Cardiac muscle cell (in vitro differentiated cells and primary cell): Measurements from ENCODE around the gene SUCLG2. TPM values are rescaled to one million over a fixed set of nuclear protein-coding genes. Genes with fewer than 3 reads are reported as not detected.

Experiments
- DNase-seq, 2 donors: peaks; one replicate each; pipeline versions ENCODE4 v3.0.0 to v3.0.0-alpha.2; 2010 to 2017; ENCODE audit warnings: low read depth in 1 of 2, low spot score in 1 of 2
- H3K27ac ChIP-seq: fragments of 200-600 bp; sonication (generic); 2 replicates; pipeline ENCODE4 v1.5.1; 2016
- H3K27me3 ChIP-seq: fragments of 200-600 bp; sonication (generic); 2 replicates; pipeline ENCODE4 v1.6.0; 2016; ENCODE audit warnings: control low read depth
- H3K36me3 ChIP-seq: fragments of 200-600 bp; sonication (generic); 2 replicates; pipeline ENCODE4 v1.5.1; 2016; ENCODE audit warnings: control low read depth
- H3K4me1 ChIP-seq: fragments of 200-600 bp; sonication (generic); 2 replicates; pipeline ENCODE4 v1.8.1; 2017; ENCODE audit warnings: low read depth, mild to moderate bottlenecking, mixed run types
- H3K4me3 ChIP-seq: fragments of 200-600 bp; sonication (generic); 2 replicates; pipeline ENCODE4 v1.5.1; 2016; ENCODE audit warnings: mild to moderate bottlenecking
- H3K9me3 ChIP-seq: fragments of 200-600 bp; sonication (generic); 2 replicates; pipeline ENCODE4 v1.5.1; 2017; ENCODE audit warnings: low read depth, mild to moderate bottlenecking, control low read depth
- CTCF ChIP-seq: IDR thresholded peaks from 2 replicates; pipeline ENCODE4 v1.5.1; 2012; ENCODE audit warnings: low read depth, mild to moderate bottlenecking, low read length
- polyA plus RNA-seq: library from polyadenylated mRNA; unstranded; fragments of >200 nt; fragmentation: Nextera tagmentation; extraction: Ambion mirVana; gene quantifications from 2 replicates; pipeline ENCODE4 v1.2.1, GENCODE V29; 2016
- total RNA-seq: library from RNA; depleted of rRNA; stranded (reverse); fragments of >200 nt; gene quantifications from 2 replicates; pipeline ENCODE4 v1.2.3, GENCODE V29; 2016

Gene SUCLG2
- total and polyA plus RNA-seq, 2 experiments from 2014 or later, result 38.4 to 39.0 TPM

- no peak for DNase-seq
- Histone ChIP-seq H3K9me3 (no peaks in the 10 kb centered on the region), H3K36me3 (no peaks in the 10 kb centered on the region), H3K27ac (no peak overlapping the region), H3K27me3 (no peaks in the 10 kb centered on the region), H3K4me1 (no peaks in the 10 kb centered on the region), H3K4me3 (no peak overlapping the region)
- no peak for TF ChIP-seq CTCF
Measured at GRCh38 chr3:67644827-67645226, 9.6 kb downstream of the SUCLG2 start.

GRCh38 chr3:67642734-67643133, 11.7 kb downstream of the SUCLG2 start:
- Histone ChIP-seq H3K27me3 (no peaks in the 10 kb centered on the region), H3K36me3 (no peaks in the 10 kb centered on the region), H3K4me3 (no peak overlapping the region), H3K4me1 (no peaks in the 10 kb centered on the region), H3K27ac (no peak overlapping the region), H3K9me3 (no peaks in the 10 kb centered on the region)
- no peak for DNase-seq
- TF ChIP-seq CTCF, result no peak

- H3K27me3 ChIP-seq, result no peaks in the 10 kb centered on the region
- no peak overlapping the region for H3K4me3 ChIP-seq
- H3K4me1 ChIP-seq, result no peaks in the 10 kb centered on the region
- no peak for DNase-seq
- no peak for TF ChIP-seq CTCF
- H3K9me3 ChIP-seq, result no peaks in the 10 kb centered on the region
- no peaks in the 10 kb centered on the region for H3K36me3 ChIP-seq
- H3K27ac ChIP-seq, result no peak overlapping the region
Measured at GRCh38 chr3:67642190-67642589, 12.2 kb downstream of the SUCLG2 start.

- Histone ChIP-seq H3K9me3 (no peaks in the 10 kb centered on the region), H3K27ac (no peak overlapping the region), H3K36me3 (no peaks in the 10 kb centered on the region), H3K4me3 (no peak overlapping the region), H3K27me3 (no peaks in the 10 kb centered on the region), H3K4me1 (no peaks in the 10 kb centered on the region)
- no peak for DNase-seq
- no peak for TF ChIP-seq CTCF
Measured at GRCh38 chr3:67641451-67641850, 13.0 kb downstream of the SUCLG2 start.

GRCh38 chr3:67640023-67640660, 14.3 kb downstream of the SUCLG2 start:
- H3K36me3 ChIP-seq, result no peaks in the 10 kb centered on the region
- no peaks in the 10 kb centered on the region for H3K27me3 ChIP-seq
- H3K9me3 ChIP-seq, result no peaks in the 10 kb centered on the region
- no peak for TF ChIP-seq CTCF
- H3K4me3 ChIP-seq, result no peak overlapping the region
- DNase-seq, result no peak
- no peak overlapping the region for H3K27ac ChIP-seq
- H3K4me1 ChIP-seq, result peaks cover 9% of the 10 kb centered on the region
